Liver (tissue), 9 donors: ENCODE measurements around the gene NDUFAF5. TPM values are rescaled to one million over a fixed set of nuclear protein-coding genes. Genes with fewer than 3 reads are reported as not detected.

ENCODE experiments used
- DNase-seq: peaks from one replicate; pipeline ENCODE4 v3.0.0-alpha.2; 2017; ENCODE audit warnings: low spot score
- H3K27ac ChIP-seq, 2 donors: one replicate each; pipeline ENCODE4 v1.7.0; 2013; ENCODE audit warnings: inconsistent platforms in 2 of 2, low read length in 2 of 2, control low read depth in 1 of 2, low read depth in 1 of 2, mild to moderate bottlenecking in 1 of 2
- H3K27me3 ChIP-seq, 4 donors: one replicate each; pipeline versions ENCODE4 v1.6.1 to v1.7.0; 2013; ENCODE audit warnings: low read length in 3 of 4, inconsistent platforms in 1 of 4, mild to moderate bottlenecking in 1 of 4, moderate library complexity in 1 of 4; ENCODE audit not compliant: control insufficient read depth in 4 of 4, insufficient read depth in 4 of 4
- H3K36me3 ChIP-seq, 4 donors: one replicate each; pipeline versions ENCODE4 v1.6.1 to v1.7.0; 2013; ENCODE audit warnings: low read length in 3 of 4, mild to moderate bottlenecking in 3 of 4, low read depth in 1 of 4, moderate library complexity in 1 of 4; ENCODE audit not compliant: control insufficient read depth in 4 of 4, insufficient read depth in 3 of 4
- H3K4me1 ChIP-seq, 4 donors: one replicate each; pipeline versions ENCODE4 v1.6.1 to v1.7.0; 2013; ENCODE audit warnings: low read length in 3 of 4, mild to moderate bottlenecking in 3 of 4, moderate library complexity in 1 of 4; ENCODE audit not compliant: control insufficient read depth in 4 of 4, insufficient read depth in 4 of 4
- H3K4me3 ChIP-seq, 3 donors: one replicate each; pipeline versions ENCODE4 v1.6.1 to v1.7.0; 2013; ENCODE audit warnings: low read length in 3 of 3, control low read depth in 1 of 3, low read depth in 1 of 3, mild to moderate bottlenecking in 1 of 3
- H3K9ac ChIP-seq, 2 donors: one replicate each; pipeline ENCODE4 v1.7.0; 2013; ENCODE audit warnings: low read length in 2 of 2, mild to moderate bottlenecking in 2 of 2, moderate library complexity in 2 of 2, control low read depth in 1 of 2, low read depth in 1 of 2
- H3K9me3 ChIP-seq, 4 donors: one replicate each; pipeline versions ENCODE4 v1.6.1 to v1.7.0; 2013; ENCODE audit warnings: low read length in 3 of 4; ENCODE audit not compliant: control insufficient read depth in 4 of 4
- ATF3 ChIP-seq: IDR thresholded peaks from 2 replicates; pipeline ENCODE4 v1.6.1; 2016; ENCODE audit warnings: antibody characterized with exemption
- CTCF ChIP-seq: fragments of 150-350 bp; IDR thresholded peaks from 2 replicates; pipeline ENCODE4 v1.5.1; 2017; ENCODE audit warnings: improper control_type of control experiment, low read depth, low read length; ENCODE audit not compliant: missing input control
- EGR1 ChIP-seq, 2 donors: IDR thresholded peaks; 2 replicates each; pipeline ENCODE4 v1.6.1; 2016 to 2018; ENCODE audit warnings: antibody characterized with exemption in 2 of 2, low read depth in 2 of 2
- FOXA1 ChIP-seq: IDR thresholded peaks from 2 replicates; pipeline ENCODE4 v1.6.1; 2016; ENCODE audit warnings: antibody characterized with exemption
- GABPA ChIP-seq, 2 donors: IDR thresholded peaks in 1 of 2; conservative IDR thresholded peaks in 1 of 2; 2 replicates each; pipeline ENCODE4 v1.6.1; 2016; ENCODE audit warnings: antibody characterized with exemption in 2 of 2, mild to moderate bottlenecking in 1 of 2, moderate library complexity in 1 of 2
- HNF4A ChIP-seq, 2 donors: conservative IDR thresholded peaks; 2 replicates each; pipeline ENCODE4 v1.6.1; 2016; ENCODE audit warnings: antibody characterized with exemption in 2 of 2, mild to moderate bottlenecking in 2 of 2
- HNF4G ChIP-seq: IDR thresholded peaks from 2 replicates; pipeline ENCODE4 v1.6.1; 2016; ENCODE audit warnings: antibody characterized with exemption
- NR2F2 ChIP-seq: IDR thresholded peaks from 2 replicates; pipeline ENCODE4 v1.6.1; 2016; ENCODE audit warnings: antibody characterized with exemption
- RAD21 ChIP-seq, 2 donors: IDR thresholded peaks; 2 replicates each; pipeline ENCODE4 v1.6.1; 2016; ENCODE audit warnings: antibody characterized with exemption in 2 of 2, mild to moderate bottlenecking in 2 of 2
- RXRA ChIP-seq, 2 donors: IDR thresholded peaks; 2 replicates each; pipeline ENCODE4 v1.6.1; 2017 to 2018; ENCODE audit warnings: antibody characterized with exemption in 2 of 2, mild to moderate bottlenecking in 1 of 2
- SP1 ChIP-seq: IDR thresholded peaks from 2 replicates; pipeline ENCODE4 v1.6.1; 2018; ENCODE audit warnings: antibody characterized with exemption, mild to moderate bottlenecking
- TAF1 ChIP-seq: conservative IDR thresholded peaks from 2 replicates; pipeline ENCODE4 v1.6.1; 2016; ENCODE audit warnings: antibody characterized with exemption, mild to moderate bottlenecking
- YY1 ChIP-seq: IDR thresholded peaks from 2 replicates; pipeline ENCODE4 v1.6.1; 2016; ENCODE audit warnings: antibody characterized with exemption, mild to moderate bottlenecking
- WGBS: extraction: QIAGEN DNeasy Blood & Tissue Kit; methylation state at CpG from one replicate; pipeline ENCODE4 v1.1.7; 2013; 5-methylcytosine and 5-hydroxymethylcytosine counted together
- polyA plus RNA-seq, 2 donors: library from polyadenylated mRNA; stranded (reverse) in 1 of 2; unstranded in 1 of 2; fragments of 200-250 nt in 1 of 2; fragments of >200 nt in 1 of 2; fragmentation: Nextera tagmentation in 1 of 2; extraction: Ambion mirVana in 1 of 2; gene quantifications; one replicate each; pipeline versions ENCODE4 v1.2.1 to v1.2.3, GENCODE V29; 2013 to 2015
- total RNA-seq, 2 donors: library from RNA; depleted of rRNA; stranded (reverse); fragments of >200 nt; gene quantifications; one replicate each; pipeline ENCODE4 v1.2.3, GENCODE V29; 2014
- TF ChIP-seq, protein P1 (sequence below): IDR thresholded peaks from 2 replicates; pipeline ENCODE4 v1.6.1; 2016; ENCODE audit warnings: antibody characterized with exemption
- TF ChIP-seq, protein P2 (sequence below): IDR thresholded peaks from 2 replicates; pipeline ENCODE4 v1.6.1; 2016; ENCODE audit warnings: antibody characterized with exemption, mild to moderate bottlenecking
- donor health status: healthy.
- donor health status: healthy.
- donor health status: healthy.
- donor health status: healthy.
- donor health status: healthy.

NDUFAF5 gene
- total and polyA plus RNA-seq, 4 donors, result 6.6 to 15.9 (median 12.3) TPM

DNA sequence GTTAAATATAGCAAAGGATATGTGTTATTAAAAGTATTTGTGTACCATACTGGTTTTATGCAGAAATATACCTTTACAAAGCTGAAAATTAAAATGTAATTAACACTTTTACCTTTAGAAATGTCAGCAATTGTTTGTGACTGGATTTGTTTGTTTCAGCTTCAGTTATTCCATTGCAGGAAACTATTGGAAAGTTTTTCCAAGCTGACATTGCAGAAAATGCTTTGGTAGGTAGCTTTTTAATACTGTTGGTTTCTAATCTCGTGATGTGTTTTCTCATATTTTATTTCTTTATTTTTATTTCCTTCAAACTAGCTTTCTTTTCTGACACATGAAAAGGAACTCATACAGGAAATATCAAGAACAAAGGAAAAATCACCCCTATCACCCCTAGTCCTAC, 8.2 kb downstream of the NDUFAF5 start:
- DNase-seq, result no peak
- Histone ChIP-seq H3K9me3 (no peaks in the 10 kb centered on the region), H3K4me1 (peaks cover 0 to 6% (median 0%) of the 10 kb centered on the region in 4 donors), H3K27ac (no peak overlapping the region), H3K27me3 (no peaks in the 10 kb centered on the region), H3K9ac (no peak overlapping the region), H3K36me3 (peaks cover 11 to 39% (median 31%) of the 10 kb centered on the region in 4 donors), H3K4me3 (no peak overlapping the region)
- 93% methylated on average over 1 of the region's 1 CpG for WGBS
- TF ChIP-seq GABPA (IDR thresholded peaks at IDR 0.05 in 1 of 2, conservative IDR thresholded peaks at IDR 0.05 in 1 of 2) (no peak), ATF3 (no peak), YY1 (no peak), RXRA (IDR thresholded peaks at IDR 0.05) (no peak)
- TF ChIP-seq, protein P1, sequence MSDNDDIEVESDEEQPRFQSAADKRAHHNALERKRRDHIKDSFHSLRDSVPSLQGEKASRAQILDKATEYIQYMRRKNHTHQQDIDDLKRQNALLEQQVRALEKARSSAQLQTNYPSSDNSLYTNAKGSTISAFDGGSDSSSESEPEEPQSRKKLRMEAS, result no peak

GRCh38 chr20:13794667-13795066, 9.8 kb downstream of the NDUFAF5 start:
- Histone ChIP-seq H3K27me3 (no peaks in the 10 kb centered on the region), H3K9ac (no peak overlapping the region), H3K27ac (no peak overlapping the region), H3K4me3 (no peak overlapping the region), H3K9me3 (no peaks in the 10 kb centered on the region), H3K4me1 (peaks cover 1 to 7% (median 2%) of the 10 kb centered on the region in 4 donors), H3K36me3 (peaks cover 10 to 43% (median 33%) of the 10 kb centered on the region in 4 donors)
- no peak for DNase-seq
- WGBS, result 98% methylated on average over 6 of the region's 6 CpGs
- TF ChIP-seq HNF4A (conservative IDR thresholded peaks at IDR 0.05) (no peak), ATF3 (no peak)

DNA sequence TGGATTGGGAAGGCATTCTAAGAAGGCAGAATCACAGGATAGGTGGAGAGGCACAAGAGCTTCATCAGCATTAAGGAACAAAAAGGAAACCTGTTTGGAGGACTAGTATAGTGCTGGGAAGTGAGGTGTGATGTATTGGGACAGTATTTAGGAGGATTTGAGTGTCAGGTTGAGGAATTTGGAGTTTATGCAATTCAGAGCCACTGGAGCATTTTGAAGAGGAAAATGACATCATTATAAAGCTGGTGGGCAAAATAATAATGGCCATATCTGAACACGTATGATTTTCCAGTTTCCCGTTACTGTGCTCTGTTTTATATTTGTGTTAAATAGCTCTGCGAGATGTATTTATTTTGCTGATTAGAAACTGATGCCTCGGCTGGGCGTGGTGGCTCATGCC, 14.2 kb downstream of the NDUFAF5 start:
- DNase-seq, result no peak
- H3K9me3 ChIP-seq, result no peaks in the 10 kb centered on the region
- peaks cover 2 to 22% (median 14%) of the 10 kb centered on the region in 4 donors for H3K4me1 ChIP-seq
- H3K36me3 ChIP-seq, result peaks cover 9 to 45% (median 41%) of the 10 kb centered on the region in 4 donors
- no peaks in the 10 kb centered on the region for H3K27me3 ChIP-seq
- no peak overlapping the region for H3K4me3 ChIP-seq
- H3K27ac ChIP-seq, result no peak overlapping the region
- TF ChIP-seq, protein P2, sequence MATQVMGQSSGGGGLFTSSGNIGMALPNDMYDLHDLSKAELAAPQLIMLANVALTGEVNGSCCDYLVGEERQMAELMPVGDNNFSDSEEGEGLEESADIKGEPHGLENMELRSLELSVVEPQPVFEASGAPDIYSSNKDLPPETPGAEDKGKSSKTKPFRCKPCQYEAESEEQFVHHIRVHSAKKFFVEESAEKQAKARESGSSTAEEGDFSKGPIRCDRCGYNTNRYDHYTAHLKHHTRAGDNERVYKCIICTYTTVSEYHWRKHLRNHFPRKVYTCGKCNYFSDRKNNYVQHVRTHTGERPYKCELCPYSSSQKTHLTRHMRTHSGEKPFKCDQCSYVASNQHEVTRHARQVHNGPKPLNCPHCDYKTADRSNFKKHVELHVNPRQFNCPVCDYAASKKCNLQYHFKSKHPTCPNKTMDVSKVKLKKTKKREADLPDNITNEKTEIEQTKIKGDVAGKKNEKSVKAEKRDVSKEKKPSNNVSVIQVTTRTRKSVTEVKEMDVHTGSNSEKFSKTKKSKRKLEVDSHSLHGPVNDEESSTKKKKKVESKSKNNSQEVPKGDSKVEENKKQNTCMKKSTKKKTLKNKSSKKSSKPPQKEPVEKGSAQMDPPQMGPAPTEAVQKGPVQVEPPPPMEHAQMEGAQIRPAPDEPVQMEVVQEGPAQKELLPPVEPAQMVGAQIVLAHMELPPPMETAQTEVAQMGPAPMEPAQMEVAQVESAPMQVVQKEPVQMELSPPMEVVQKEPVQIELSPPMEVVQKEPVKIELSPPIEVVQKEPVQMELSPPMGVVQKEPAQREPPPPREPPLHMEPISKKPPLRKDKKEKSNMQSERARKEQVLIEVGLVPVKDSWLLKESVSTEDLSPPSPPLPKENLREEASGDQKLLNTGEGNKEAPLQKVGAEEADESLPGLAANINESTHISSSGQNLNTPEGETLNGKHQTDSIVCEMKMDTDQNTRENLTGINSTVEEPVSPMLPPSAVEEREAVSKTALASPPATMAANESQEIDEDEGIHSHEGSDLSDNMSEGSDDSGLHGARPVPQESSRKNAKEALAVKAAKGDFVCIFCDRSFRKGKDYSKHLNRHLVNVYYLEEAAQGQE, result no peak
- TF ChIP-seq EGR1 (IDR thresholded peaks at IDR 0.05; ENCODE audit: low read depth in 2 of 2) (no peak), TAF1 (no peak), SP1 (no peak), HNF4A (conservative IDR thresholded peaks at IDR 0.05) (no peak), CTCF (no peak), NR2F2 (no peak), HNF4G (no peak), FOXA1 (no peak), GABPA (IDR thresholded peaks at IDR 0.05 in 1 of 2, conservative IDR thresholded peaks at IDR 0.05 in 1 of 2) (no peak), RAD21 (IDR thresholded peaks at IDR 0.05) (no peak)
- 95% methylated on average over 5 of the region's 5 CpGs for WGBS
- H3K9ac ChIP-seq, result no peak overlapping the region
